WTC11 (cell line): ENCODE results near the gene RIOK2. TPM values are rescaled to one million over a fixed set of nuclear protein-coding genes. Genes with fewer than 3 reads are reported as not detected.

Experiments
- ATAC-seq: fragments of 200-7000 bp; cut with Tn5 transposase; 2 replicates; pipeline ENCODE4 v1.10.0; 2021; ENCODE audit warnings: mild to moderate bottlenecking, moderate library complexity
- Bru-seq: library from RNA; stranded (reverse); fragments of 400-500 nt; gene quantifications from one replicate; lab custom pipeline; 2021; lab: Mats Ljungman, UMichigan
- CTCF ChIA-PET: fragments of 300-600 bp; sonication (Branson Sonifier 250); formaldehyde crosslinking; loops from one replicate; lab custom pipeline; 2021; ENCODE audit warnings: antibody characterized with exemption; lab: Charles Lee
- POLR2A ChIA-PET: fragments of 350-600 bp; sonication (Branson Sonifier 250); formaldehyde crosslinking; loops from one replicate; lab custom pipeline; 2021; ENCODE audit warnings: antibody characterized with exemption; lab: Charles Lee
- DNase-seq: peaks from one replicate; pipeline ENCODE4 v3.0.0; 2021; ENCODE audit warnings: low spot score
- H3K27ac Mint-ChIP-seq: 2 replicates; pipeline ENCODE4 v1.8.0; 2021; ENCODE audit warnings: mixed read lengths
- H3K27me3 Mint-ChIP-seq: 2 replicates; pipeline ENCODE4 v1.8.0; 2021; ENCODE audit warnings: low read depth, mild to moderate bottlenecking, moderate library complexity, mixed read lengths
- H3K36me3 Mint-ChIP-seq: 2 replicates; pipeline ENCODE4 v1.8.0; 2021; ENCODE audit warnings: mixed read lengths
- H3K4me1 Mint-ChIP-seq: 2 replicates; pipeline ENCODE4 v1.8.0; 2022; ENCODE audit warnings: mixed read lengths
- H3K4me3 Mint-ChIP-seq: 2 replicates; pipeline ENCODE4 v1.8.0; 2021; ENCODE audit warnings: mild to moderate bottlenecking, moderate library complexity, mixed read lengths
- H3K9me3 Mint-ChIP-seq: 2 replicates; pipeline ENCODE4 v1.8.0; 2021; ENCODE audit warnings: mixed read lengths
- CDX4 ChIP-seq: fragments of 250-450 bp; sonication (Bioruptor Pico); IDR thresholded peaks from 2 replicates; pipeline ENCODE4 v1.9.0; 2021; ENCODE audit warnings: moderate library complexity, mild to moderate bottlenecking, inconsistent platforms, borderline replicate concordance
- CREM ChIP-seq: sonication (generic); formaldehyde crosslinking; IDR thresholded peaks from 2 replicates; pipeline ENCODE4 v1.8.1; 2022; ENCODE audit warnings: mild to moderate bottlenecking, missing genetic modification reagents, moderate library complexity
- E2F4 ChIP-seq: sonication (generic); formaldehyde crosslinking; IDR thresholded peaks from 2 replicates; pipeline ENCODE4 v1.8.1; 2022; ENCODE audit warnings: low read depth, mild to moderate bottlenecking, moderate library complexity, missing genetic modification reagents, borderline replicate concordance
- JUN ChIP-seq: sonication (generic); formaldehyde crosslinking; IDR thresholded peaks from 2 replicates; pipeline ENCODE4 v1.8.0; 2023; ENCODE audit warnings: mild to moderate bottlenecking, missing genetic modification reagents
- MXD4 ChIP-seq: fragments of 250-450 bp; sonication (Bioruptor Pico); IDR thresholded peaks from 2 replicates; pipeline ENCODE4 v1.8.0; 2021; ENCODE audit warnings: mild to moderate bottlenecking, moderate library complexity, borderline replicate concordance
- MYBL2 ChIP-seq: sonication (generic); formaldehyde crosslinking; IDR thresholded peaks from 2 replicates; pipeline ENCODE4 v1.8.1; 2023; ENCODE audit warnings: mild to moderate bottlenecking, moderate library complexity, missing genetic modification reagents
- NFATC4 ChIP-seq: fragments of 250-450 bp; sonication (Bioruptor Pico); IDR thresholded peaks from 2 replicates; pipeline ENCODE4 v1.9.0; 2021; ENCODE audit warnings: mild to moderate bottlenecking
- NFE2L1 ChIP-seq: sonication (generic); formaldehyde crosslinking; IDR thresholded peaks from 2 replicates; pipeline ENCODE4 v1.8.1; 2023; ENCODE audit warnings: missing genetic modification reagents
- PRDM15 ChIP-seq: sonication (generic); formaldehyde crosslinking; IDR thresholded peaks from 2 replicates; pipeline ENCODE4 v1.8.0; 2022; ENCODE audit warnings: missing genetic modification reagents
- RELA ChIP-seq: sonication (generic); formaldehyde crosslinking; IDR thresholded peaks from 2 replicates; pipeline ENCODE4 v1.8.1; 2022; ENCODE audit warnings: missing genetic modification reagents, mild to moderate bottlenecking, borderline replicate concordance
- ZNF425 ChIP-seq: fragments of 250-450 bp; sonication (Bioruptor Pico); conservative IDR thresholded peaks from 2 replicates; pipeline ENCODE4 v1.9.0; 2021; ENCODE audit warnings: mild to moderate bottlenecking
- ZNF532 ChIP-seq: fragments of 250-450 bp; sonication (Bioruptor Pico); IDR thresholded peaks from 2 replicates; pipeline ENCODE4 v1.9.0; 2021; ENCODE audit warnings: mild to moderate bottlenecking, borderline replicate concordance
- long read RNA-seq, 3 experiments: library from RNA in 1 of 3; library from capped mRNA in 1 of 3; library from polyadenylated mRNA in 1 of 3; unstranded in 2 of 3; stranded (forward) in 1 of 3; transcript quantifications; one replicate each; pipeline ENCODE4 v2.0.0, GENCODE V29; 2021
- total RNA-seq: library from RNA; stranded (reverse); gene quantifications from 3 replicates; pipeline ENCODE4 v1.2.3, GENCODE V29; 2021
- TF ChIP-seq, protein P1 (sequence below): sonication (generic); formaldehyde crosslinking; IDR thresholded peaks from 2 replicates; pipeline ENCODE4 v1.8.0; 2023; ENCODE audit warnings: missing genetic modification reagents, mild to moderate bottlenecking, borderline replicate concordance
- TF ChIP-seq, protein P2 (sequence below): sonication (generic); formaldehyde crosslinking; IDR thresholded peaks from 2 replicates; pipeline ENCODE4 v1.8.1; 2023; ENCODE audit warnings: mild to moderate bottlenecking, missing genetic modification reagents, moderate library complexity

Gene RIOK2
- total RNA-seq (27.8 to 35.2 TPM (median 34.8 TPM) in 3 replicates), Bru-seq, nascent RNA (percentile 93 among the genes with signal in this experiment)
- long read RNA-seq, experiment 1, transcript RIOK2-201 (10 exons, 3,922 nt), result major isoform, 127 of 149 reads
- long read RNA-seq, experiment 1, partial matches to known transcripts, result 6 of 149 reads
- long read RNA-seq, experiment 1, other reads (novel, unspliced or antisense), result 14 of 149 reads
- long read RNA-seq, experiment 2, transcript RIOK2-201 (10 exons, 3,922 nt), result major isoform, 20 of 36 reads
- long read RNA-seq, experiment 2, partial matches to known transcripts, result 8 of 36 reads
- long read RNA-seq, experiment 2, other reads (novel, unspliced or antisense), result 5 of 36 reads
- long read RNA-seq, experiment 3, transcript RIOK2-201 (10 exons, 3,922 nt), result major isoform, 150 of 167 reads
- long read RNA-seq, experiment 3, partial matches to known transcripts, result 0 of 167 reads
- long read RNA-seq, experiment 3, other reads (novel, unspliced or antisense), result 14 of 167 reads

- peak; percentile 91 for DNase-seq
- ChIA-PET POLR2A (no interaction called here), CTCF (interaction anchor here (0.7 to 0.9 kb wide), 2 partner anchors 48 to 140 kb away, joined by 3 to 8 read pairs; no protein-coding TSS in a partner anchor)
- peak within 1 kb of the TSS; percentile 100 for H3K27ac Mint-ChIP-seq
- peaks cover 19% of the 10 kb centered on the region for H3K27me3 Mint-ChIP-seq
- peak within 1 kb of the TSS; percentile 92 for H3K4me3 Mint-ChIP-seq
- H3K4me1 Mint-ChIP-seq, result peaks cover 13% of the 10 kb centered on the region
- peaks cover 23% of the 10 kb centered on the region for H3K9me3 Mint-ChIP-seq
- peak; percentile 95 for ATAC-seq
- H3K36me3 Mint-ChIP-seq, result peaks cover 27% of the 10 kb centered on the region
- peak; percentile 37; the same call in 1 of the 2 replicates for TF ChIP-seq JUN (CRISPR knock-in tag)
- TF ChIP-seq NFE2L1 (CRISPR knock-in tag), result peak; percentile 97
- TF ChIP-seq E2F4, result no peak
- TF ChIP-seq RELA, result no peak
- TF ChIP-seq CREM (CRISPR knock-in tag), result peak; percentile 57; the same call in 1 of the 2 replicates
- TF ChIP-seq, protein P1, sequence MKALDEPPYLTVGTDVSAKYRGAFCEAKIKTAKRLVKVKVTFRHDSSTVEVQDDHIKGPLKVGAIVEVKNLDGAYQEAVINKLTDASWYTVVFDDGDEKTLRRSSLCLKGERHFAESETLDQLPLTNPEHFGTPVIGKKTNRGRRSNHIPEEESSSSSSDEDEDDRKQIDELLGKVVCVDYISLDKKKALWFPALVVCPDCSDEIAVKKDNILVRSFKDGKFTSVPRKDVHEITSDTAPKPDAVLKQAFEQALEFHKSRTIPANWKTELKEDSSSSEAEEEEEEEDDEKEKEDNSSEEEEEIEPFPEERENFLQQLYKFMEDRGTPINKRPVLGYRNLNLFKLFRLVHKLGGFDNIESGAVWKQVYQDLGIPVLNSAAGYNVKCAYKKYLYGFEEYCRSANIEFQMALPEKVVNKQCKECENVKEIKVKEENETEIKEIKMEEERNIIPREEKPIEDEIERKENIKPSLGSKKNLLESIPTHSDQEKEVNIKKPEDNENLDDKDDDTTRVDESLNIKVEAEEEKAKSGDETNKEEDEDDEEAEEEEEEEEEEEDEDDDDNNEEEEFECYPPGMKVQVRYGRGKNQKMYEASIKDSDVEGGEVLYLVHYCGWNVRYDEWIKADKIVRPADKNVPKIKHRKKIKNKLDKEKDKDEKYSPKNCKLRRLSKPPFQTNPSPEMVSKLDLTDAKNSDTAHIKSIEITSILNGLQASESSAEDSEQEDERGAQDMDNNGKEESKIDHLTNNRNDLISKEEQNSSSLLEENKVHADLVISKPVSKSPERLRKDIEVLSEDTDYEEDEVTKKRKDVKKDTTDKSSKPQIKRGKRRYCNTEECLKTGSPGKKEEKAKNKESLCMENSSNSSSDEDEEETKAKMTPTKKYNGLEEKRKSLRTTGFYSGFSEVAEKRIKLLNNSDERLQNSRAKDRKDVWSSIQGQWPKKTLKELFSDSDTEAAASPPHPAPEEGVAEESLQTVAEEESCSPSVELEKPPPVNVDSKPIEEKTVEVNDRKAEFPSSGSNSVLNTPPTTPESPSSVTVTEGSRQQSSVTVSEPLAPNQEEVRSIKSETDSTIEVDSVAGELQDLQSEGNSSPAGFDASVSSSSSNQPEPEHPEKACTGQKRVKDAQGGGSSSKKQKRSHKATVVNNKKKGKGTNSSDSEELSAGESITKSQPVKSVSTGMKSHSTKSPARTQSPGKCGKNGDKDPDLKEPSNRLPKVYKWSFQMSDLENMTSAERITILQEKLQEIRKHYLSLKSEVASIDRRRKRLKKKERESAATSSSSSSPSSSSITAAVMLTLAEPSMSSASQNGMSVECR (CRISPR knock-in tag), result peak; percentile 49; the same call in 1 of the 2 replicates
- no peak for TF ChIP-seq CDX4 (CRISPR knock-in tag)
- no peak for TF ChIP-seq PRDM15 (CRISPR knock-in tag)
- TF ChIP-seq ZNF425 (CRISPR knock-in tag), result no peak
- peak; percentile 77; the same call in 1 of the 2 replicates for TF ChIP-seq MYBL2 (CRISPR knock-in tag)
- no peak for TF ChIP-seq NFATC4 (CRISPR knock-in tag)
- no peak for TF ChIP-seq MXD4
- no peak for TF ChIP-seq ZNF532 (CRISPR knock-in tag)
- TF ChIP-seq, protein P2, sequence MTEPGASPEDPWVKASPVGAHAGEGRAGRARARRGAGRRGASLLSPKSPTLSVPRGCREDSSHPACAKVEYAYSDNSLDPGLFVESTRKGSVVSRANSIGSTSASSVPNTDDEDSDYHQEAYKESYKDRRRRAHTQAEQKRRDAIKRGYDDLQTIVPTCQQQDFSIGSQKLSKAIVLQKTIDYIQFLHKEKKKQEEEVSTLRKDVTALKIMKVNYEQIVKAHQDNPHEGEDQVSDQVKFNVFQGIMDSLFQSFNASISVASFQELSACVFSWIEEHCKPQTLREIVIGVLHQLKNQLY (CRISPR knock-in tag), result no peak
Observed at GRCh38 chr5:97183100-97183929, at the start of gene RIOK2. Gene RIOK2, minus strand, starts transcription at chr5:97183247. Its CDS starts 56 bp downstream, at chr5:97183191.
